ENCODE results near the gene CACNG1.

The CACNG1 gene

GRCh38 chr17:67051837-67052236 lies 7.5 kb downstream of the CACNG1 start:
- no peak for DNase-seq (ENCODE audit: low read depth)

GRCh38 chr17:67052720-67053437 lies 8.5 kb downstream of the CACNG1 start:
- no peak for DNase-seq (ENCODE audit: low read depth)

- DNase-seq (ENCODE audit: low read depth) = no peak
Measured at GRCh38 chr17:67053438-67054000, 9.2 kb downstream of the CACNG1 start.

GRCh38 chr17:67054011-67054591 lies 9.7 kb downstream of the CACNG1 start:
- no peak for DNase-seq (ENCODE audit: low read depth)

GRCh38 chr17:67054608-67055007 lies 10.3 kb downstream of the CACNG1 start:
- DNase-seq (ENCODE audit: low read depth) = no peak

- no peak for DNase-seq (ENCODE audit: low read depth)
Measured at GRCh38 chr17:67055041-67055443, 10.7 kb downstream of the CACNG1 start.

- DNase-seq (ENCODE audit: low read depth) = no peak
Measured at GRCh38 chr17:67055811-67056745, 11.7 kb downstream of the CACNG1 start.

- DNase-seq (ENCODE audit: low read depth) = no peak
Measured at GRCh38 chr17:67056746-67057490, 12.6 kb downstream of the CACNG1 start.

- no peak for DNase-seq (ENCODE audit: low read depth)
Measured at GRCh38 chr17:67058036-67058435, 13.7 kb downstream of the CACNG1 start.

- no peak for DNase-seq (ENCODE audit: low read depth)
Measured at GRCh38 chr17:67059372-67059771, 15.0 kb downstream of the CACNG1 start.

- DNase-seq (ENCODE audit: low read depth) = no peak
Measured at GRCh38 chr17:67063141-67063540, 18.8 kb downstream of the CACNG1 start.

GRCh38 chr17:67066717-67067116 lies 22.4 kb downstream of the CACNG1 start:
- DNase-seq (ENCODE audit: low read depth) = no peak

GRCh38 chr17:67067571-67068482 lies 23.5 kb downstream of the CACNG1 start:
- no peak for DNase-seq (ENCODE audit: low read depth)

GRCh38 chr17:67068999-67069398 lies 24.6 kb downstream of the CACNG1 start:
- DNase-seq (ENCODE audit: low read depth) = no peak

- no peak for DNase-seq (ENCODE audit: low read depth)
Measured at GRCh38 chr17:67069603-67070136, 25.3 kb downstream of the CACNG1 start.

- DNase-seq (ENCODE audit: low read depth) = no peak
Measured at GRCh38 chr17:67071595-67071994, 27.2 kb downstream of the CACNG1 start.

GRCh38 chr17:67072885-67073284 lies 28.5 kb downstream of the CACNG1 start:
- DNase-seq (ENCODE audit: low read depth) = no peak

- DNase-seq (ENCODE audit: low read depth) = no peak
Measured at GRCh38 chr17:67074781-67075180, 30.4 kb downstream of the CACNG1 start.

GRCh38 chr17:67076290-67076689 lies 31.9 kb downstream of the CACNG1 start:
- DNase-seq (ENCODE audit: low read depth) = no peak

- no peak for DNase-seq (ENCODE audit: low read depth)
Measured at GRCh38 chr17:67078292-67078691, 33.9 kb downstream of the CACNG1 start.

Data from non-pigmented ciliary epithelial cell (primary cell).